IPS-11a (cell line): ENCODE data around the gene REEP3.
"Not testable (repeated sequence)": the region's sequence is repeated elsewhere in the genome, so short reads cannot be mapped to it uniquely, and the experiment has no call there.

Source experiments
- H3K4me3 ChIP-seq: one replicate; pipeline ENCODE4 v1.5.1; 2013; ENCODE audit warnings: low read depth, low read length, control low read depth

The REEP3 gene, protein sequence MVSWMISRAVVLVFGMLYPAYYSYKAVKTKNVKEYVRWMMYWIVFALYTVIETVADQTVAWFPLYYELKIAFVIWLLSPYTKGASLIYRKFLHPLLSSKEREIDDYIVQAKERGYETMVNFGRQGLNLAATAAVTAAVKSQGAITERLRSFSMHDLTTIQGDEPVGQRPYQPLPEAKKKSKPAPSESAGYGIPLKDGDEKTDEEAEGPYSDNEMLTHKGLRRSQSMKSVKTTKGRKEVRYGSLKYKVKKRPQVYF

DNA sequence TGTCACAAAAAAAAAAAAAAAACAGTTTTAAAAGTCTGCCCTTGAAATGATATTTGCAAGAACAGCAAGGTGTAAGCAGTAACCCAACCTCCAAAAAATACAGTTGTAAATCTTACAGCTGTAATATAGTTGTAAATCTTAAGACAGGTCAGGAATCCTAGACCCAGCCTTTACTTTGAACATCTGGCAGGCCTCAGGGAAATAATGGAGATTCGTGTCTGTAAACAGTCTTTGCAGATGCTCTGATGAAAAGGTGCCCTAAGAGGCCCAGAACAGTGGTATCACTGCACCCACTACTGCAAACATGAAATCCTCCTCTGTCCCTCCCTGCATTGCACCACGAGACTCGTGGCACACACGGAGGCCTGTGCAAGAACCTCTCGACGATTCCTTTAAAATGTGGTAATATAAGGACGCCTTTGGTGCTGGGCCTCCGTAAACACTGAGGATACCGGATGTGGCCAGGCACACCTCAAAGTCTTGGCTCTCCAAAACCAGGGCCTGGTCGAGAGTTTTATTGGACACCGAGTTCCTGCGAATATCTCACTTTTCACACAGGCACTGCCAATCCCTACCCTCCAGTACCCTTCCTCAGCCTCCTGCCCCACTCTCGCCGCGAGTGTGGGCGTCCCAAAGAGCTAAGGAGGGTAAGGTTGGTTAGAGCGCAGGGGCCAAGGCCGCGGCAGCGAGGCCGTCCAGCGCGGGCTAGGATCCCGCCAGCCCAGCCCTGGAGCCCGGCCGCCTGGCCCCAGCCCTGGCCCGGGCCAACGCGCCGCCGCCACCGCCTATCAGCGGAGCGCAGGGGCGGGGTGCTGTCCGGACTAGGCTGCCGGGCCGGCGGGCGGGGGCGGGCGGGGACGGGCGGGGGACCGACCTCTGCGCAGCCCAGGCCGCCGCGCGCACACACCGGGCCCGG is at the start of gene REEP3:
TSS of gene REEP3 (plus strand) at position 902 of the 916 bp plus-strand sequence. CDS start 145 bp downstream, outside the sequence.
- H3K4me3 ChIP-seq: peak within 1 kb of the TSS; percentile 77

DNA sequence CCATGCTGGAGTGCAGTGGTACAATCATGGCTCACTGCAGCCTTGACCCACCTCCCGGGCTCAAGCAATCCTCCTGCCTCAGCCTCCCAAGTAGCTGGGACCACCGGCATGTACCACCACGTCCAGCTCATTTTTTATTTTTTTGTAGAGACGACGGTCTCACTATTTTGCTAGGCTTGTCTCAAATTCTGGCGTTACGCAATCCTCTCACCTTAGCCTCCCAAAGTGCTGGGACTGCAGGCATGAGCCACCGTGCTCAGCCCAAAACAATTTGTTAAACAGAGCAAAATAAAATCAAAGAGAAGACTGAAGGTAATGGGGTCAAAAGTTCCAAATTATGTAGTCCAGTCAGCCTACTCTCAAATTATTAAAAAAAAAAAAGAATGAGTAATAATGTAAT is 46.7 kb upstream of the REEP3 start:
- no peak overlapping the region for H3K4me3 ChIP-seq

DNA sequence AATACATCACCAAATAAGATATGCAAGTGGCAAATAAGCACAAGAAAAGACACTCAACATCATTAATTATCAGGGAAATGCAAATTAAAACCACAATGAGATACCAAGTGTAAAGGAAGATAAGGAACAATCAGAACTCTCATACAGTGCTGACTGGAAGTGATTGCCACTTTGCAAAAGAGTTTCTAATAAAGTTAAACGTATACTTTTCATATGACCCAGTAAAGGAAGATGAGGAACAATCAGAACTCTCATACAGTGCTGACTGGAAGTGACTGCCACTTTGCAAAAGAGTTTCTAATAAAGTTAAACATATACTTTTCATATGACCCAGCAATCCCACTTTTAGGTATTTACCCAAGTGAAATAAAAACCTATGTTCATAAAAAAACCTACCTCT is 43.3 kb upstream of the REEP3 start:
- no peak overlapping the region for H3K4me3 ChIP-seq

DNA sequence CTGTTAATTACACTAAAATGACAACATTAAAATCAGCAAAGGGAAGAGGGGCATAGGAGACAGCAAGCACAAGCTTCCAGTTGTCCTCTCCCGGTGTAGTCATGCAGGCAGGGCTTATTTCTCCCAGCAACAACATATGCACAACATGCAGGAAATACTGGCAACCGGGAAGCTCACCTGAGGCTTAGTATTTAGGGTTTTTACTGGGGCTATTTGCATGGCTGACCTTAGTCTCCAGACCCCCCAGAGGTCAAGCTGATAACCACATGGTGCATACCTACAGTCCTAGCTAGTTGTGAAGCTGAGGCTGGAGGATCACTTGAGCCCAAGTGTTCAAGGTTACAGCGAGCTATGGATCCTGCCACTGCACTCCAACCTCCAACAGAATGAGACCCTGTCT is 42.6 kb upstream of the REEP3 start:
- H3K4me3 ChIP-seq: no peak overlapping the region

DNA sequence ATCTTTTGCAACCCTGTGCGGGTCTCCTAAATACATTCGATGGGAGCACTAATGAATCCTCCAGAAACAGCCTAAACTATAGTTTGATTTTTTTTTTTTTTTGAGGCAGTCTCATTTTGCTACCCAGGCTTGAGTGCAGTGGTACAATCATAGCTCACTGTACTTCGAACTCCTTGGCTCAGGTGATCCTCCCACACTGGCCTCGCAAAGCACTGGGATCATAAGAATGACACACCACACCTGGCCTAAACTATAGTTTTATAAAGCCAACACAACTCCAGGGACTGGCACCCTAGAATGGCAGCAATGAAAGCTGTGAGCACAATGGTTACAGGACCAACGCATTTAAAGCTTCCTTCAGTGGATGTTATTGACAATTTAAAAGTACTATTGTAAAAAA is 41.0 kb upstream of the REEP3 start:
- no peak overlapping the region for H3K4me3 ChIP-seq

DNA sequence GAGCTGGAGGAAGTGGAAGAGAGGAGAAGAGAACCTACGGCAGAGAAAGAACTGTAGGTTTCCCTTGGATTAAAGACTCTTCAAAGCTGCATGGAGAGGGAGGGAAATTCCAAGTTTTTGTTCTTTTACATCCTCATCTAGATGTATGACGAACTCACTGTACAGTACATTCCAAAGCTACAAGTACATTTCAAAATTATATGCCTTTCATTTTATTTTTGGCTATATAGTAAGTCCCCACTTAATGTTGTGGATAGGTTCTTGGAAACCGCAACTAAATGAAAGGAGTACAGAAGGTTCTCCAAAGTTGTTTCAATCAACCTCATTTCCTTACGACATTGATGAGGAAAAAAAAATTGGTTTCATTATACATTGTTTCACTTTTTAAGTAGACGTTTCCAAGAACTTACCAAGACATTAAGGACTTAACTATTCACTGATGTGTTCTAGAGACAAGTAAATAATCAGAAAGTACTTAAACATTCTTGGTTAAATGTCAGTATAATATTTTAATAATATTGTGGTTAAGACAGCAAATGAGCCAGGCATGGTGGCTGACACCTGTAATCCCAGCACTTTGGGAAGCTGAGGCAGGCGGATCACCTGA is 39.3 kb upstream of the REEP3 start:
- H3K4me3 ChIP-seq: no peak overlapping the region

DNA sequence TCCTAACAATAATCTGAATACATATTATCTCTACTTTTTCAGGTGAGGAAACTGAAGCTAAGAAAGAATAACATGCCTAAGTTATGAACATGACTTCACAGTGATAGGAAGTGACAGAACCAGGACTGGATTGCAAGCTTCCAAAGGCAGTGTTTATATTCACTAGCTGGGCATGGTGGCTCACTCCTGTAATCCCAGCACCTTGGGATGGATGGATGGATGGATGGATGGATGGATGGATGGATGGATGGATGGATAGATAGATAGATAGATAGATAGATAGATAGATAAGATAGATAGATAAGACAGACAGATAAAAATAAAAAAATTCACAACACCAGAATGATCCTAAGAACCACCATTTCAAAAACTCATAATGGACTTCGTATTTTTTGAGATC is 37.2 kb upstream of the REEP3 start:
- H3K4me3 ChIP-seq: no peak overlapping the region

DNA sequence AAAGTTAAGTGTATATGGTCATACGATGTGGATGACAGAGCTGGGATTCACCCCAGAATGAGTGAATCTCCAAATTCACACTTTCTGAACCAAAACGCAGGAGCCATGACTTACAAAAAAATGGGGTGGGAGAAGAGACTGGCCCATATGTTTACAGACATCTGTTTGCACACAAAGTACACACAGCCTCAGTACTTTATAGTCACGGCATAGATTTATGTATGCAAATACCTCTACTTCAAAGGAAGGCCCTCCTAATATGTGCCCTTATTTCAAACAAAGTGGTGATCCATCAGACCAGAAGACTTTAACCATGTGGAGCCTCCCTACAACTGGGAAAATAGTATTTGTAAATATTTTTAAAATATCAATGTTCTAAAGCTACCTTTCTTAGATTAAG is 33.2 kb upstream of the REEP3 start:
- no peak overlapping the region for H3K4me3 ChIP-seq

DNA sequence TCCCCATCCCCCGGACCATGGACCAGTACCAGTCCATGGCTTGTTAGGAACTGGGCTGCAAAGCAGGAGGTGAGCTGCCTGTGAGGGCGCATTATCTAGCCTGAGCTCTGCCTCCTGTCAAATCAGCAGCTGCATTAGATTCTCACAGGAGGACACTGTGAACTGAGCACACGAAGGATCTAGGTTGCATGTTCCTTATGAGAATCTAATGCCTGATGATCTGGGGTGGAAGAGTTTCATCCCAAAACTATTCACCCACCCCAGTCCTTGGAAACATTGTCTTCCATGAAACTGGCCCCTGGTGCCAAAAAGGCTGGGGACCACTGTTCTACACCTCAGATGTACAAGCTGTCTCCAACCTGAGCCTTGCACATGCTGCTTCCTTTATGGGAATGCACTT is 31.4 kb upstream of the REEP3 start:
- H3K4me3 ChIP-seq: no peak overlapping the region

DNA sequence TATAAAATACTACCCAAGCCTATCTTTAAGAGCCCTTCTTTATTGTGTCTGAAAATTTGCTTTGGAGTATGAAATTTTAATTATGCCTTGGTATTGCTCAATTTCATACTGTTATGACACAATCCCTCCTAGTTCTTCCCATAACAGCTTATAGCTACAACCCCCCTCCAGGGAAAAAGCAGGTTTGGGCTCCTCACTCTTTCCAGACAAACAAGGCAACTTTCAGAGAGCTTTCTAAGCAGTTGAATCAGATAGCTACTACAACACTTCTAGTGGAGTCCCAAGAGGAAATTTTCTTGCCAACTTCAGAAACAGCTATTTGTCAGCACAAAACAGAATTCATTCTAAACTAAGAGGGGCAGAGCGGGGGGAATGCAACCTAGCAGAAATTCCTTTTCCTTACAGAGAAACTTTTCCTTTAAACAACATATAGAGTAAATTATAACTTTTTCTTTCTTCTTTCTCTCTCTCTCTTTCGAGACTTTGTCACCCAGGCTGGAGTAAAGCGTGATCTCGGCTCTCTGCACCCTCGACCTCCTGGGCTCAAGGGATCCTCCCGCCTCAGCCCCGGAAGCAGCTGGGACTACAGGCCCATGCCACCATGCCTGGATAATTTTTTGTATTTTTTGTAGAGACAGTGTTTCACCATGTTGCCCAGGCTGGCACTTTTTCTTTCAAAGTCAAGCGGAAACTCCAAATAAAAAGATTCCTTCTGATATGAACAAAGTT is 29.4 kb upstream of the REEP3 start:
- H3K4me3 ChIP-seq: no peak overlapping the region

DNA sequence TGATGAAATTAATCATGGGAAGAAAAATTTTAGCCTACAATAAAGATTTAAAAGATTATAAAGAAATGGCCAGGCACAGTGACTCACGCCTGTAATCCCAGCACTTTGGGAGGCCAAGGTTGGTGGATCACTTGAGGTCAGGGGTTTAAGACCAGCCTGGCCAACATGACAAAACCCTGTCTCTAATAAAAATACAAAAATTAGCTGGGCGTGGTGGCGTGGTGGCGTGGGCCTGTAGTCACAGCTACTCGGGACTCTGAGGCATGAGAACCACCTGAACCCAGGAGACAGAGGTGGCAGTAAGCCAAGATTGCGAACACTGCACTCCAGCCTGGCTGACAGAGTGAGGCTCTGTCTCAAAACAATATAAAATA is 28.9 kb upstream of the REEP3 start:
- not testable (repeated sequence) for H3K4me3 ChIP-seq

DNA sequence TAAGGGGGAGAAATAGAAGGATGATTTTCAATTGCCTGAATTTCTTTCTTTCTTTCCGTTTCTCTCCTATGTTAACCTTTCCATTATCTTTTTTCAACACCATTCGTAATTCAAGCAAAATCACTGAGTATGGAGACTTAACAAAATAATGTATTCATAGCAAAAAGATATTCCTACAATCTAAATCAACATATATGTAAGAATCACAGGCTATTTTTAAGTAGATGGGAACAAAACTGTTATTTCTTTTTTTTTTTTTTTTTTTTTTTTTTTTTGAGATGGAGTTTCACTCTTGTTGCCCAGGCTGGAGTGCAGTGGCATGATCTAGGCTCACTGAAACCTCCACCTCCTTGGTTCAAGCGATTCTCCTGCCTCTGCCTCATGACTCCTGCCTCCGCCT is 28.2 kb upstream of the REEP3 start:
- H3K4me3 ChIP-seq: no peak overlapping the region

DNA sequence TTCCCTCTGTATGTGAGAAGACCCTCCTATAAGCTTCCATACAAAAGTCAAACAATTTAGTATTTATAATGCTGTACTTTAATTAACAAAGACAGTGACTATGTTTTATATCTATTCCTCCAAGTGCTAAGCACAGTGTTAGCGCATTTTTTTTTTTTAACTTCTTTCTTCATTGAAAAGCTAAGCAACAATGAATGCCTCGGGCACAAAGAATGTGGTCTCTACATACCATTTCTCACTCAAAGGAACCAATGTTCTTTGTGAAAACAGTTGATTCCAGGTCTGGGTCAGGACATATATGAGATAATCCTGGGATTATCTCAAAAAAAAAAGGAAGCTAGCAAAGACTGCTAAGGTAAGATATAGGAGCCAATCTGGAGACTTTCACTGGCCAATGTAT is 26.2 kb upstream of the REEP3 start:
- no peak overlapping the region for H3K4me3 ChIP-seq

DNA sequence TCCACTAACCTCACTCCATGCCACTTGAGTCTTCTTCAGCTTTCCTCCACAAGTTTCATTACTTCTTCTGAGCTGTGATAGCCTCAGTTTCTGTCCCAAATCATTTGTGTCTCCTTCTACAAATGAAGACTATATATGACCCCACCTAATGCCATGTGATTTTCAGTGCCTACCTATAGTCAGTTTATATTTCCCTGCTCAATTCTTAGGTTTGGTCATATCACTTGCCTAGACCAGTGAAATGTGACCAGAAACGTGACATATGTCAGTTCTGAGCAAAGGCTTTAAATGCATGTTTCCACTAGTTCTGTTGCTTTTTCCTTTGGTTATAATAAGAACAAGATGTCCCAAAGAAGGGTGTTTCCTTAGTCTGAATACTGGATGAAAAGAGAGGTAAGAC is 24.6 kb upstream of the REEP3 start:
- H3K4me3 ChIP-seq: no peak overlapping the region

DNA sequence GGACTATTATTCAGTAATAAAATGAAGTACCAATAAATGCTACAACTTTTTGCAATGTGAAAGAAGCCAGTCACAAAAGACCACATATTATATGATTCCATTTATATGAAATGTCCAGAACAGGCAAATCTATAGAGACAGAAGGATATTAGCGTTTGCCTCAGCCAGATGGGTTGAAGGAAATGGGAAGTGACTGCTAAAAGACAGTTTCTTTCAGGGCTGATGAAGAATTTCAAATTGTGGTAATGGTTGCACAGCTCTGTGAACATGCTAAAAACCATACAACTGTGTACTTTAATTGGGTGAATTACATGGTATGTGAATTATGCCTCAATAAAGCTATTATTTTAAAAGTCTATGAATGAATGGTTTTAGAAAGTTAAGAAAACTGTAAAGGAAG is 23.9 kb upstream of the REEP3 start:
- no peak overlapping the region for H3K4me3 ChIP-seq

DNA sequence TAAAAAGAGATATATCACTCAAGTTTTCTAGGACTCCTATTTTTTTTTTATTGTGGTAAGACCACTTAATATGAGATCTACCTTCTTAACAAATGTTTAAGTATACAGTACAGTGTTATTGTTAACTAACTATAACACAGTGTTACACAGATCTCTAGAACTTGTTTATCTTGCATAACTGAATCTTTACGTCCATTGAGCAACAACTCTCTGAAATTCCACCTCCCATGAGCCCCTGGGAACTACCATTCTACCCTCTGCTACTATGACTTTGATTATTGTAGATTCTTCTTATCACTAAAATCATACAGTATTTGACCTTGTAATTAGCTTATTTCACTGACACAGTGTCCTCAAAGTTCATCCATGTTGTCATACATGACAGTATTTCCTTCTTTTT is 22.5 kb upstream of the REEP3 start:
- H3K4me3 ChIP-seq: no peak overlapping the region

DNA sequence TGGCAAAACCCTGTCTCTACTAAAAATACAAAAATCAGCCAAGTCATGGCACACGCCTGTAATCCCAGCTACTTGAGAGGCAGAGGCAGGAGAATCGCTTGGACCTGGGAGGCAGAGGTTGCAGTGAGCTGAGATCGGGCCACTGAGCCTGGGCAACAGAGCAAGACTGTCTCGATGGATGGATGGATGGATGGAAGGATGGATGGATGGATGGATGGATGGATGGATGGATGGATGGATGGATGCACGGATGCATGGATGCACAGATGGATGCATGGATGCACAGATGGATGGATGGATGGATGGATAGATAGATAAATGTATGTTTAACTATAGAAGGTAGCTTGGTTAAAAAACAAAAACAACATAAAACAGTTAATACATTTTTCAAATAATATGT is 20.6 kb upstream of the REEP3 start:
- H3K4me3 ChIP-seq: not testable (repeated sequence)

DNA sequence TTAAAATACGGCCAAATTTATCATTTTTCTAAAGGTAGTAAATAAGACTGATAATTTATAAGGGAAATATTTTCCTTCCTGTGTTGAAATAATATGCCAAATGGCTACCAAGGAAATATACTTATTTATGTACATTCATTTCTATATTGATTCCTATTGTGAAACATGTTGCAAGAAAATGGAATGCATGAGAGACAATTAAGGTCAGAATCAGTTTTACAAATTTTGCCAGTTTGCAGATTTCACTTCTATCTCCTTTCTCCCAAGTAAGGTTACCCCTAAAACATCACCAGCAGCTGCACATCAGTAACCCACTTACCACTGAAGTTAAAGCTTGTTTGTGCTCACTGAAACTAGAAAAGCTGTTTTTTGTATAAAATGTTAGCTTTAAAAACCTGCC is 19.2 kb upstream of the REEP3 start:
- no peak overlapping the region for H3K4me3 ChIP-seq

DNA sequence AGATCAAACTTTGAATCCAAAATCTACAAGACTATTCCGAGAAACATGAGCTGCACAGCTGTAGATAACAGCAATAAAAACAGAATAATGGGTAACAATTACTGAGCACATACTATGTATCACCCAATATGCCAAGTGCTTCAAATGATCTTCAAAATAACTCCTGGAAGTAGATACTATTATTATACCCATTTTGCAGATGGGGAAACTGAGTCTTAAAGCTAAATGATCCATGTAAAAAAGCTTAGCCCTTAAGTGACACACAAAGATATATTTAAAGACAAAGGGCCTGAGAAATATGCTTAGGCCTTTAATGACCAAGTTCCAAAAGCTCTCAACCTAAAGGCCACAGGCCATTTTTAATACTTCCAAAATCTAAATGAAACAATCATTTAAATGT is 18.4 kb upstream of the REEP3 start:
- no peak overlapping the region for H3K4me3 ChIP-seq

DNA sequence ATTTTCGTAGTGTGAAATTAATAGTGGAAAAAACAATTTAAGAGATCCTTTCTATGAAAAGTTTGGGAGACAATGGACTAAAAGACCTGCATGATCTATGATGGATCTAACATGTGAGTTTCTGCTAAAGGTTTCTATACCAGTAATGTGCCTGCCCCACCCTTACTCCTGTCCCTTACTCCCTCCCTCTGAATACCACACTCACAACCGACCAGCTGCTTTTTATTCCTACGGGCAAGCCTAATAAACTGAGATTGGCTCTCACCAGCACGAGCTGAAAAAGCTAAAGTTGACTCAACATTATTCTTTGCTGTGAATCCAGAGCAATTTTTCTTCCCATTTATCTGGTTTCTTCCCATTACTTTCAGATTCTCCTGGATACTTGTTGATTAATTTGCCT is 17.8 kb upstream of the REEP3 start:
- H3K4me3 ChIP-seq: no peak overlapping the region

DNA sequence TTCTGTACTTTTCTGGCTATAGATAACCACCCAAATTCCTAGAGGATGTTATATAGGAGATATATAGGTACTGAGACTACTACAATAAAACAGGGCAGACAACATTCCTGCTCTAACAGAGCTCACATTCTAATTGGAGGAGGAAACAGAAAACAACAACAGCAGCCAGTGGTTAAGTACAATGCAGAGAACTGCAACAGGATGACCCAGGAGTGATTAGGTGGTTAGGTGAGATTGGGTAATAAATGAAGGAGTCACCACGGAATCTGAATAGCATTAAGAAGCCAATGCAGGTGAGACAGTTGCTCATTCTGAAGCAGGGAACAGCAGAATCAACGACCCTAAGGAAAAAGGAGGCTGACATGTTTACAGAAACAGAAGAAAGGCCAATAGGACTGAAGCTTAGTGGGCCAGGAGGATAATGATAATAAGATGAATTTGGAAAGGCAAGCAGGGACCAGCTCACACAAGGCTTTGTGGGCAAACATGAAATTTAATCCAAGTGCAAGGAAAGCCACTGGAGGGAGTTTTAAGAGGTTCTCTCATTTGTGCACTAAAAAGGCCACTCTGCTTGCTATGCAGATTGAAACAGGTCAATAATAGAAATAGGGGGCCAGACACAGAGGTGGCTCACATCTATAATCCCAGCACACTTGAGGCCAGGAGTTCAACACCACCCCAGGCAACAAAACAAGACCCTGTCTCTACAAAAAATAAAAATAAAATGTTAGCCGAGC is 16.9 kb upstream of the REEP3 start:
- H3K4me3 ChIP-seq: no peak overlapping the region
